BLaER1 treated with 17β-estradiol and CSF1 and Interleukin-3, amounts not matched to agents 10 nM and 100 nM (cell line): ENCODE results near the gene RAD9A.
A peak's percentile ranks its signal among the peaks of the same experiment; 100 is the strongest.

Experiments
- H3K27ac ChIP-seq, 11 experiments: shearing (Covaris generic); formaldehyde crosslinking; 2 replicates each; pipeline ENCODE4 v1.8.1; 2022
- H3K27me3 ChIP-seq, 11 experiments: shearing (Covaris generic); formaldehyde crosslinking; 2 replicates each; pipeline ENCODE4 v1.8.1; 2022
- H3K36me3 ChIP-seq, 11 experiments: shearing (Covaris generic); formaldehyde crosslinking; 2 replicates each; pipeline ENCODE4 v1.8.1; 2022
- H3K4me1 ChIP-seq, 10 experiments: shearing (Covaris generic); formaldehyde crosslinking; 2 replicates each; pipeline ENCODE4 v1.8.1; 2022
- H3K4me2 ChIP-seq, 11 experiments: shearing (Covaris generic); formaldehyde crosslinking; 2 replicates each; pipeline ENCODE4 v1.8.1; 2022
- H3K4me3 ChIP-seq, 10 experiments: shearing (Covaris generic); formaldehyde crosslinking; 2 replicates each; pipeline ENCODE4 v1.8.1; 2022
- H3K9ac ChIP-seq, 11 experiments: shearing (Covaris generic); formaldehyde crosslinking; 2 replicates each; pipeline ENCODE4 v1.8.1; 2022
- H3K9me3 ChIP-seq, 11 experiments: shearing (Covaris generic); formaldehyde crosslinking; replicated peaks in 1 of 11; 2 replicates each; pipeline ENCODE4 v1.8.1; 2022
- H4K20me1 ChIP-seq, 11 experiments: shearing (Covaris generic); formaldehyde crosslinking; 2 replicates each; pipeline ENCODE4 v1.8.1; 2022
- Cebpa-rat ChIP-seq, 11 experiments: shearing (Covaris generic); IDR thresholded peaks; 2 replicates each; pipeline ENCODE4 v1.8.1; 2022

The RAD9A gene

GRCh38 chr11:67349928-67350465 lies 41.8 kb upstream of the RAD9A start:
- Histone ChIP-seq H3K4me1 (peaks cover 45 to 79% (median 71%) of the 10 kb centered on the region in 10 experiments), H3K4me3 (no peak overlapping the region), H3K9ac (peak overlapping the region in 1 of 11 experiments; percentile 15; a peak in 1 of 22 replicates), H3K27me3 (no peaks in the 10 kb centered on the region), H3K27ac (no peak overlapping the region), H3K4me2 (peak overlapping the region in 6 of 11 experiments; percentile 3 to 35 (median 21); a peak in 4 of 22 replicates), H3K9me3 (no peaks in the 10 kb centered on the region), H3K36me3 (no peaks in the 10 kb centered on the region), H4K20me1 (peaks cover 0 to 6% (median 0%) of the 10 kb centered on the region in 11 experiments; a peak in 2 of 22 replicates)
- no peak for TF ChIP-seq Cebpa-rat (IDR thresholded peaks at IDR 0.05)

- Histone ChIP-seq H3K9ac (peak overlapping the region; percentile 6 to 96 (median 58); a peak in 16 of 22 replicates), H3K4me1 (peaks cover 55 to 79% (median 71%) of the 10 kb centered on the region in 10 experiments)
Observed at GRCh38 chr11:67351275-67352005, 40.3 kb upstream of the RAD9A start.

DNA sequence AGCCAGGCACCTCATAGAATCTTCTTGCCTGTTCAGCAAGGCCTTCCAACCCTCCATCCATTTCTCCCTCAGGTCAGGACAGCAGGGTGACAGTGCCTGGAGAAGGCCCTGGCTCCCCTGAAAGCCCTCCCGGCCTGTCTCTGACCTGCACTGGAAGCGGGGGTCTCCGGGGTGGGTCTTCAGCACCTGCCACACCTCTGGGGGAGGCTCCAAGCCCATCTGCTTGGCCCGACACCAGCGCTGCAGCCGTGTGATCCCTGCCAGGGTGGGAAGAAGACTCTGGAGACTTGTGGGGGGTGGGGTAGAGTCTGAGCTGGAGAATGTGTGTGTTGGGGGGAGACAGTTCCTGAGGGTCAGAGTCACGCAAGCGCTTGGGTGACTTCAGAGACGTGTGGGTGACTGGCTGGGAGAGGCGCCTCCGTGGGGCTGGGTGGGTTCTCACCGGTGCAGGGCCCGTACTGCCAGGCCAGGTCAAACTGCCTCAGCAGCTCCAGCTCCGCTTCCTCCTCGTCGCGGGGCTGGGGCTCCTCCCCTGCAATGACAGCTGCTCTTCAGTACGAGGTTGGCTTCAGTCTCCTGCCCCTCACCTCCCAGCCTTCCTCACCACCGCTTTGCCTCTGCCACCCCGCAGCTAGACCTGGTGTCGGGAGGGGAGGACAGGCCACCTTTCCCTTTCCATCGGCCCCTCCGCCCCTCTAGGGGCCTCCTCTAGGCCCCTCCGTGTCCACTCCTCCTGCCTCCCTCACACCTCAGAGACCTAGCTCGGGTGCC lies 39.1 kb upstream of the RAD9A start:
- Histone ChIP-seq H3K4me1 (peaks cover 64 to 90% (median 82%) of the 10 kb centered on the region in 10 experiments), H3K4me2 (peak overlapping the region; percentile 91 to 100 (median 99)), H3K27ac (peak overlapping the region; percentile 87 to 99 (median 96)), H3K9me3 (no peaks in the 10 kb centered on the region), H4K20me1 (peaks cover 0 to 6% (median 0%) of the 10 kb centered on the region in 11 experiments; a peak in 2 of 22 replicates), H3K36me3 (no peaks in the 10 kb centered on the region), H3K9ac (peak overlapping the region; percentile 82 to 96 (median 91)), H3K27me3 (no peaks in the 10 kb centered on the region), H3K4me3 (peak overlapping the region; percentile 60 to 83 (median 70))
- no peak for TF ChIP-seq Cebpa-rat (IDR thresholded peaks at IDR 0.05)

More at GRCh38 chr11:67351275-67352005, 40.3 kb upstream of the RAD9A start:
- Histone ChIP-seq H3K27me3 (no peaks in the 10 kb centered on the region), H3K36me3 (no peaks in the 10 kb centered on the region), H3K4me3 (peak overlapping the region in 3 of 10 experiments; percentile 14 to 44 (median 36); a peak in 3 of 20 replicates), H3K27ac (peak overlapping the region in 9 of 11 experiments; percentile 41 to 99 (median 54); a peak in 17 of 22 replicates), H4K20me1 (peaks cover 0 to 6% (median 0%) of the 10 kb centered on the region in 11 experiments; a peak in 2 of 22 replicates), H3K9me3 (no peaks in the 10 kb centered on the region), H3K4me2 (peak overlapping the region; percentile 91 to 100 (median 99))
- no peak for TF ChIP-seq Cebpa-rat (IDR thresholded peaks at IDR 0.05)

- TF ChIP-seq Cebpa-rat (IDR thresholded peaks at IDR 0.05), result no peak
- peaks cover 0 to 6% (median 0%) of the 10 kb centered on the region in 11 experiments; a peak in 2 of 22 replicates for H4K20me1 ChIP-seq
- H3K4me1 ChIP-seq, result peaks cover 71 to 90% (median 84%) of the 10 kb centered on the region in 10 experiments
Observed at GRCh38 chr11:67353317-67354074, 38.3 kb upstream of the RAD9A start, which contains the start of gene POLD4. TSS of gene POLD4 (minus strand) at chr11:67353546. CDS start at chr11:67353399, 147 bp downstream.

DNA sequence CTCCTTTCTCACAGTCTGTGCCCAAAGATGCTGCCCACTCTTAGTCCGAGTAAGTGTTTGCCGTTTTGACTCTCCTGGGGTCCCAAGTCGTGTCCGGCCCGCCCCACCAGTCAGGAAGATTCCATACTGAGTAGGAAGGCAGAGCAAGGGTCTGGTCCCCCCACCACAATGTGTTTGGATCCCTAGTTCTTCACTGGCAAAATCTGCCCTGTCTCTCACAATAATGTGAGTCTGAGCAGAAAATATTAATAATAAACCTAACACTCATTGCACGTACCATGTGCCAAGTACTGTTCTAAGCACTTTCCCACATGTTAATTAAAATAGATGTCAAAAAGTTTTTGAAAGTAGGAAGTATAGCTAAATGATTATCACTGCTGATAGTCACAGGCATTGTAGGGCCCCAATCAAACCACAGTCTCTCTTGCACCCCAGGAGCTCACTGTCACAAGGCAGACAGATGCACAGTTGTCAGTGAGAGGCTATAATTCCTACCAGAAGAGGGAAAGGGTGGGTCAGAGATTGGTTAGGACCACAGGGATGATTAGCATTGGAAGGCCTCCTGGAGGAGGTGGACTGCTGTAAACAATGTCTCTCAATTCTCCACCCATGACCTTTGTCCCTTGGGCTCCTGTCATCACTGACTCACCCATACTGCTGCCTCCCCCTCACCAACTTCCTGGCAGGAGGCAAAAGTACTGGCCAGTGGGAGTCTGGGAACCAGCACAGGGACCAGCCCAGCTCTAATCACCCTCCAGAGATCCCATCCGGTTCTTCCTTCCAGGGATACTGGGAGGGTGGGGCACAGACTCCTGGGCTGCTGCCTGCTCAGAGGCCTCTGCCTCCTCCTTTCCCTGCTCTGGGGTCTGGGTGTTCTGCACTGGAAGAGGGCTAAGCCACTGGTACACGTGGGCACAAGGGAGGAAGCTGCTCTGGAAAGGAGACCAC lies 37.4 kb upstream of the RAD9A start:
- Histone ChIP-seq H3K9me3 (no peaks in the 10 kb centered on the region), H3K9ac (peak overlapping the region; percentile 82 to 96 (median 91)), H4K20me1 (peaks cover 0 to 6% (median 0%) of the 10 kb centered on the region in 11 experiments; a peak in 2 of 22 replicates), H3K4me3 (peak overlapping the region in 9 of 10 experiments; percentile 42 to 83 (median 63); a peak in 12 of 20 replicates), H3K27me3 (no peaks in the 10 kb centered on the region), H3K4me2 (peak overlapping the region; percentile 91 to 100 (median 98)), H3K4me1 (peaks cover 76 to 82% (median 81%) of the 10 kb centered on the region in 10 experiments), H3K27ac (peak overlapping the region; percentile 63 to 99 (median 96); a peak in 21 of 22 replicates), H3K36me3 (no peaks in the 10 kb centered on the region)
- no peak for TF ChIP-seq Cebpa-rat (IDR thresholded peaks at IDR 0.05)

More at GRCh38 chr11:67353317-67354074, 38.3 kb upstream of the RAD9A start, which contains the start of gene POLD4:
- H3K4me2 ChIP-seq, result peak within 1 kb of the TSS; percentile 91 to 100 (median 99)
- H3K4me3 ChIP-seq, result peak within 1 kb of the TSS; percentile 60 to 83 (median 70)
- no peaks in the 10 kb centered on the region for H3K27me3 ChIP-seq
- no peaks in the 10 kb centered on the region for H3K36me3 ChIP-seq
- peak within 1 kb of the TSS; percentile 82 to 96 (median 91) for H3K9ac ChIP-seq
- H3K27ac ChIP-seq, result peak within 1 kb of the TSS; percentile 87 to 99 (median 96)
- no peaks in the 10 kb centered on the region for H3K9me3 ChIP-seq

DNA sequence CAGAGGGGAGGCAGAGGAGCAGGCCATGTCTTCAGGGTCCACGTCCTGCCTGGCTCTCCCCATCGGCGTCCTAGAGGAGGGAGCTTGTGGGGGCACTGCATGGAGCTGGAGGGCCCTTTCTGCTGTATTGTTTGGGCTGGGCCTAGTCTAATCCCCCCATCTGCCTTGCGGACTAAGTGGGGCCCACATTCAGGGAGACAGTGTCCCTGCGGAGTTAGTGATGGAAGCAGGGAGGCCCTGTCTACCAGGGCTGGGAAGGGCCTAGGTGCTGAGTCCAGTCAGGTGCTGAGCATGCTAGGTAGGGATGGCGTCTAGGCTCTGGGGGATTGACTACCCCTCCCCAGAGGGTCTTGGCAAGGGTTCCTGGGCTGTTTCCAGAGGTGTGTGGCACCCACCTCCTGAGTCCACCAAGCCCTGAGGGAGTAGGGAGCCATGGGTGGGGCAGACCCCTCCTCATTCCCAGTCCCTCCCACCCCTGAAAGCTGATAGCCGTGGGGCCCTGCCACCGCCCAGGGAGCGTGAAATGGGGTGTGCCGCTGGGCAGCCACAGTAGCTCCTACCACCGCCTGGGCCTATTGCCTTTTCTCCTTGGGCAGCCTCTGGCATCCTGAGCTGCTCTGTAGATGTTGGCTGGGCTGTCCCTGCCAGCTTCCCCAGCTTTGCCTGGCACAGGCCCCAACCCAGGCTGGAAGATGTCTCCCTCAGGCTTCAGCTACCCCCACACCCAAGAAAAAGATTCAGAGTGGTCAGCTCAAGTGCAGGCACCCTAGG lies 36.6 kb upstream of the RAD9A start:
- Histone ChIP-seq H3K4me3 (peak overlapping the region in 3 of 10 experiments; percentile 55 to 83 (median 74); a peak in 4 of 20 replicates), H3K9ac (peak overlapping the region; percentile 82 to 96 (median 91)), H3K9me3 (no peaks in the 10 kb centered on the region), H3K4me2 (peak overlapping the region; percentile 91 to 100 (median 98)), H4K20me1 (peaks cover 0 to 6% (median 0%) of the 10 kb centered on the region in 11 experiments; a peak in 2 of 22 replicates), H3K4me1 (peaks cover 70 to 80% (median 73%) of the 10 kb centered on the region in 10 experiments), H3K27ac (peak overlapping the region; percentile 63 to 99 (median 96); a peak in 20 of 22 replicates), H3K36me3 (no peaks in the 10 kb centered on the region), H3K27me3 (no peaks in the 10 kb centered on the region)
- TF ChIP-seq Cebpa-rat (IDR thresholded peaks at IDR 0.05), result no peak
